ENCODE data around the gene CCDC183. TPM values are rescaled to one million over a fixed set of nuclear protein-coding genes. Genes with fewer than 3 reads are reported as not detected.
"Not testable (repeated sequence)": the region's sequence is repeated elsewhere in the genome, so short reads cannot be mapped to it uniquely, and the experiment has no call there.

Gene CCDC183
- total RNA-seq, 1 donor from 2014 or later = 3.7 TPM

DNA sequence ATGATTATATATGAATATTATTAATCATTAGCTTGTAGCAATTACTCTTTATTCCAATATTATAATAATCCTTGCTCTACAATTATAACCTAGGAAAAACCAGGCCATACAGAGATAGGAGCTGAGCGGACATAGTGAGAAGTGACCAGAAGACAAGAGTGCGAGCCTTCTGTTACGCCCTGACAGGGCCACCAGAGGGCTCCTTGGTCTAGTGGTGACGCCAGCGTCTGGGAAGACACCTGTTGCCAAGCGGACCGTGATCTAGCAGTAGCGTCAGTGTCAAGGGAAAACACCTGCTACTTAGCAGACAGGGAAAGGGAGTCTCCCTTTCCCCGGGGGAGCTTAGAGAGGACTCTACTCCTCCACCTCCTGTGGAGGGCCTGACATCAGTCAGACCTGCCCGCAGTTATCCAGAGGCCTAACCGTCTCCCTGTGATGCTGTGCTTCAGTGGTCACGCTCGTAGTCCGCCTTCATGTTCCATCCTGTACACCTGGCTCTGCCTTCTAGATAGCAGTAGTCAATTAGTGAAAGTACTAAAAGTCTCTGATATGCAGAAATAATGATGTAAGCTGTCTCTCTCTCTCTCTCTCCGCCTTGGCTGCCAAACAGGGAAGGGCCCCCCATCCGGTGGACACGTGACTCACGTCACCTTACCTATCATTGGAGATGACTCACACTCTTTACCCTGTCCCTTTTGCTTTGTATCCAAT lies 29.6 kb upstream of the CCDC183 start:
- H3K9me3 ChIP-seq; H3K4me1 ChIP-seq; intact Hi-C loops (cut with DNase I); H3K27me3 ChIP-seq (ENCODE audit: low read depth); H3K36me3 ChIP-seq; ATAC-seq; H3K27ac ChIP-seq; H3K4me3 ChIP-seq; DNase-seq: not testable (repeated sequence)
- TF ChIP-seq, protein P1, sequence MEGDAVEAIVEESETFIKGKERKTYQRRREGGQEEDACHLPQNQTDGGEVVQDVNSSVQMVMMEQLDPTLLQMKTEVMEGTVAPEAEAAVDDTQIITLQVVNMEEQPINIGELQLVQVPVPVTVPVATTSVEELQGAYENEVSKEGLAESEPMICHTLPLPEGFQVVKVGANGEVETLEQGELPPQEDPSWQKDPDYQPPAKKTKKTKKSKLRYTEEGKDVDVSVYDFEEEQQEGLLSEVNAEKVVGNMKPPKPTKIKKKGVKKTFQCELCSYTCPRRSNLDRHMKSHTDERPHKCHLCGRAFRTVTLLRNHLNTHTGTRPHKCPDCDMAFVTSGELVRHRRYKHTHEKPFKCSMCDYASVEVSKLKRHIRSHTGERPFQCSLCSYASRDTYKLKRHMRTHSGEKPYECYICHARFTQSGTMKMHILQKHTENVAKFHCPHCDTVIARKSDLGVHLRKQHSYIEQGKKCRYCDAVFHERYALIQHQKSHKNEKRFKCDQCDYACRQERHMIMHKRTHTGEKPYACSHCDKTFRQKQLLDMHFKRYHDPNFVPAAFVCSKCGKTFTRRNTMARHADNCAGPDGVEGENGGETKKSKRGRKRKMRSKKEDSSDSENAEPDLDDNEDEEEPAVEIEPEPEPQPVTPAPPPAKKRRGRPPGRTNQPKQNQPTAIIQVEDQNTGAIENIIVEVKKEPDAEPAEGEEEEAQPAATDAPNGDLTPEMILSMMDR (IDR thresholded peaks at IDR 0.05) = peak; percentile 47

DNA sequence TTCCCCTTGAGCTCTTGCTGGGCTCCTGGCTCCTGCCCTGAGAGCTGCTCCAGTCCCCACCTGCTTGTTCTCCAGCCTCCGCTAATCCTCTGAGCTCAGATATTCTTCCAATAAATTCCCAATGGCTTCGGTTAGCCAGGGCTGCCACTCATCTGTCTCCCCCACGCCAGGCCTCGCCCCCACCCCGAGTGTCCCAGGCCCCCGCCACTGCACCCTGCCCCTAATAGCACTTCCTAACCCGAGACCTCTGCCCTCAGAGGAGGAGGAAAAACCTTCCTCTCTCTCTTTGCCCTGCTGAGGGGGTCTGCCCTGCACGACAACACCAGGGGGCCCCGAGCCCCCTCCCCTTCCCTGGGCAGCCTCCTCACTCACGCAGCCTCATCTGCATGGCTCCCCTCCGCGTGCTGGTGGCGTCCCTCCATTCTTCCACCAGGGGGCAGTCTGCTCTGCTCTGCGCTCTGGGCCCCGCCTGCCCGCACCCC lies 26.4 kb upstream of the CCDC183 start:
- Histone ChIP-seq H3K4me1 (no peaks in the 10 kb centered on the region), H3K27me3 (ENCODE audit: low read depth) (peaks cover under 1% of the 10 kb centered on the region), H3K27ac (no peak overlapping the region), H3K36me3 (no peaks in the 10 kb centered on the region), H3K9me3 (peaks cover 7% of the 10 kb centered on the region), H3K4me3 (no peak overlapping the region)
- DNase-seq (no peak), ATAC-seq (peak; percentile 54 to 60)
- TF ChIP-seq, protein P1 (IDR thresholded peaks at IDR 0.05) = peak; percentile 46
- intact Hi-C loops (cut with DNase I) = no loop called here

DNA sequence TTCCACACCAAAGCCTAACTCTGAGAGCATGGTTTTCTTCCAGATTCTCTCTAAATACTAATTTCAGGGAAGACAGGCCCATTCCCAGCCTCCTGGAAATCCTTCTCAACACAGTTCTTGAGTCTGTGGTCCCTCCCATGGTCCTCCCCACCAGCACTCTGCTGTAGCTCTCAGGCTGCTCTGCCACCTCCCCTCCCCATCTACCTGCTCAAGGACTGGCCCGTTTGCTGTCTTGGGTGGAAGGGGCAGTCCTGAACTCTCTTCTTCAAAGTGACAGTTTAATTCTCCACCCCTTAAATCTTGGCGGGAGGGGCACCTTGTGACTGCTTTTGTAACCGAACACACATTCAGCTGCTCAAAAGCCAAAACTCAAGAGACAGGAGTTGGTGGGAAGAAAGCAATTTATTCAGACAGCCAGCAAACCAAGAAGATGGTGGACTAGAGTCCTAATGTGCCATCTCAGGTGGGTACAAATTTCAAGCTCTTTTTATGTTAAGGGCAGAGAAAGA lies 24.2 kb upstream of the CCDC183 start:
- DNase-seq (no peak), ATAC-seq (no peak)
- intact Hi-C loops (cut with DNase I) = no loop called here

DNA sequence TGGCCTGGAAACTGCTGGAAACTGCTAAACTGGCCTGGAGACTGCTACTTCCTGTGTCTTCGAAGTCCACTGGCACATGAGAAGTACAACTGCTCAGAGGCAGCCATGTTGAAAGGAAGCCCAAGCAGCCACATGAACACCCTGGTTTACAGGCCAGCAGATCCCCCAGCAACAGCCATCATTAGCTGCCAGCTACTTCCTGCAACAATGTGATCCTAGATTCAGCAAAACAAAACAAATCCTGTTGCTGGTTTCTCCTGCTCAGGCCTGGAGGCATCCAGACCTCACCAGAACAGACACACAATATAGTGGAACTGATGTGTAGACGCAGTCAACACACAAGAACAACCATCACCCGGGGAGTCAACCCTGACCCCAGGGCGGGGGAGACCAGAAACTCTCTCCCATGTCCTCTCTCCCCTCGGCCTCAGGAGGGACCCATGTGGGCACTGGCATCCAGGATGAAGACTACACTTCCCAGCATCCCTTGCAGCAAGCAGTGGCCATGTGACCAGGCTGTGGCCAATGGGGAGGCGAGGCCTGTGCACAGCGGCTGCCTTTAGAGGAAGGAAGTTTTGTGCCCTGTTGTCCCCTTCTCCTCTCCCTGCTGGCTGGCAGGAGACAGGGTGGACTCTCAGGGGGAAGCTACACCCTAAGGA lies 22.6 kb upstream of the CCDC183 start:
- H3K36me3 ChIP-seq = no peaks in the 10 kb centered on the region
- DNase-seq (peak; percentile 70), ATAC-seq (peak; percentile 49 to 57)
- peaks cover 7% of the 10 kb centered on the region for H3K9me3 ChIP-seq
- H3K27ac ChIP-seq = no peak overlapping the region
- no peak overlapping the region for H3K4me3 ChIP-seq
- TF ChIP-seq, protein P1 (IDR thresholded peaks at IDR 0.05) = no peak
- intact Hi-C loops (cut with DNase I) = no loop called here
- no peaks in the 10 kb centered on the region for H3K4me1 ChIP-seq
- H3K27me3 ChIP-seq (ENCODE audit: low read depth) = no peaks in the 10 kb centered on the region

More for the DNA sequence above, 24.2 kb upstream of the CCDC183 start:
- Histone ChIP-seq H3K9me3 (peaks cover 7% of the 10 kb centered on the region), H3K4me3 (no peak overlapping the region), H3K36me3 (no peaks in the 10 kb centered on the region), H3K4me1 (no peaks in the 10 kb centered on the region), H3K27ac (no peak overlapping the region), H3K27me3 (ENCODE audit: low read depth) (no peaks in the 10 kb centered on the region)
- TF ChIP-seq, protein P1 (IDR thresholded peaks at IDR 0.05) = no peak

GRCh38 chr9:136774416-136775045 lies 21.6 kb upstream of the CCDC183 start:
- Histone ChIP-seq H3K27ac (no peak overlapping the region), H3K36me3 (no peaks in the 10 kb centered on the region), H3K27me3 (ENCODE audit: low read depth) (no peaks in the 10 kb centered on the region), H3K4me3 (no peak overlapping the region), H3K9me3 (peaks cover 7% of the 10 kb centered on the region), H3K4me1 (no peaks in the 10 kb centered on the region)
- TF ChIP-seq, protein P1 (IDR thresholded peaks at IDR 0.05) = no peak
- no peak for ATAC-seq
- DNase-seq = no peak
- intact Hi-C loops (cut with DNase I) = no loop called here

Measured in lower lobe of right lung (tissue), 2 donors.